ENCODE results near the gene LPP.

- TF ChIP-seq PBX3 (IDR thresholded peaks at IDR 0.05) (no peak), CHD2 (IDR thresholded peaks at IDR 0.05; ENCODE audit: low read length, partially characterized antibody) (no peak)
Observed at GRCh38 chr3:188631291-188632010, 477.5 kb downstream of the LPP start.
